CD4-positive, alpha-beta memory T cell (primary cell): ENCODE results near the gene EGFLAM. TPM values are rescaled to one million over a fixed set of nuclear protein-coding genes. Genes with fewer than 3 reads are reported as not detected.

ENCODE experiments used
- CTCF ChIA-PET: fragments of 350-600 bp; sonication (Branson Sonifier 250); formaldehyde crosslinking; loops from one replicate; lab custom pipeline; 2021; ENCODE audit warnings: inconsistent platforms; ENCODE audit not compliant: partially characterized antibody; lab: Charles Lee
- POLR2A ChIA-PET: fragments of 350-600 bp; sonication (Branson Sonifier 250); formaldehyde crosslinking; loops from one replicate; lab custom pipeline; 2021; ENCODE audit not compliant: partially characterized antibody; lab: Charles Lee
- DNase-seq, 5 donors: peaks; one replicate each; pipeline versions ENCODE4 v3.0.0 to v3.0.0-alpha.2; 2020 to 2022; ENCODE audit warnings: mixed read lengths in 1 of 5
- H3K27ac ChIP-seq: one replicate; pipeline ENCODE4 v1.7.0; 2013; ENCODE audit warnings: low read depth, low read length
- H3K27me3 ChIP-seq: 2 replicates; pipeline ENCODE4 v1.7.0; 2013; ENCODE audit warnings: mild to moderate bottlenecking, low read length, moderate library complexity; ENCODE audit not compliant: insufficient read depth
- H3K36me3 ChIP-seq: 2 replicates; pipeline ENCODE4 v1.7.0; 2013; ENCODE audit warnings: mild to moderate bottlenecking, low read length, moderate library complexity; ENCODE audit not compliant: insufficient read depth
- H3K4me1 ChIP-seq: 2 replicates; pipeline ENCODE4 v1.7.0; 2013; ENCODE audit warnings: mild to moderate bottlenecking, low read length, moderate library complexity; ENCODE audit not compliant: insufficient read depth
- H3K4me3 ChIP-seq, 2 donors: one replicate each; pipeline ENCODE4 v1.7.0; 2013; ENCODE audit warnings: low read length in 2 of 2, mild to moderate bottlenecking in 1 of 2
- H3K9me3 ChIP-seq, 2 donors: one replicate each; pipeline ENCODE4 v1.7.0; 2013; ENCODE audit warnings: low read length in 2 of 2, control low read depth in 1 of 2; ENCODE audit not compliant: control insufficient read depth in 1 of 2
- H3K27ac Mint-ChIP-seq, 7 donors: one replicate each; pipeline ENCODE4 v1.8.0; 2020 to 2021; ENCODE audit warnings: mixed read lengths in 7 of 7, mild to moderate bottlenecking in 6 of 7, inconsistent platforms in 3 of 7, moderate library complexity in 3 of 7
- H3K27me3 Mint-ChIP-seq, 2 donors: one replicate each; pipeline ENCODE4 v1.8.0; 2020 to 2021; ENCODE audit warnings: mixed read lengths in 2 of 2
- H3K36me3 Mint-ChIP-seq, 2 donors: one replicate each; pipeline ENCODE4 v1.8.0; 2020 to 2021; ENCODE audit warnings: mixed read lengths in 2 of 2, inconsistent platforms in 1 of 2, mild to moderate bottlenecking in 1 of 2
- H3K4me1 Mint-ChIP-seq, 4 donors: one replicate each; pipeline ENCODE4 v1.8.0; 2020 to 2021; ENCODE audit warnings: mixed read lengths in 4 of 4, mild to moderate bottlenecking in 1 of 4
- H3K4me3 Mint-ChIP-seq, 8 donors: one replicate each; pipeline ENCODE4 v1.8.0; 2020 to 2021; ENCODE audit warnings: mixed read lengths in 8 of 8, mild to moderate bottlenecking in 7 of 8, moderate library complexity in 6 of 8, inconsistent platforms in 3 of 8
- H3K9me3 Mint-ChIP-seq, 8 donors: one replicate each; pipeline ENCODE4 v1.8.0; 2020 to 2021; ENCODE audit warnings: mixed read lengths in 8 of 8, mild to moderate bottlenecking in 5 of 8, inconsistent platforms in 3 of 8, moderate library complexity in 1 of 8
- intact Hi-C: fragments of 100-400 bp; cut with micrococcal nuclease; formaldehyde crosslinking; loops from one replicate; pipeline ENCODE4 v1.15.1; 2023
- polyA plus RNA-seq, 2 donors: library from polyadenylated mRNA; unstranded; fragments of 300-500 nt; fragmentation: Illumina TruSeq; gene quantifications; one replicate each; pipeline ENCODE4 v1.2.3, GENCODE V29; 2021
- total RNA-seq, 2 experiments: library from RNA; stranded (reverse); gene quantifications; one replicate each; pipeline ENCODE4 v1.2.3, GENCODE V29; 2021

Gene EGFLAM
- total and polyA plus RNA-seq, 4 experiments from 2014 or later = not detected

GRCh38 chr5:38506302-38506701 lies 247.9 kb downstream of the EGFLAM start:
- Histone ChIP-seq H3K9me3 (no peaks in the 10 kb centered on the region), H3K27ac (no peak overlapping the region), H3K27me3 (no peaks in the 10 kb centered on the region), H3K4me3 (no peak overlapping the region), H3K4me1 (no peaks in the 10 kb centered on the region), H3K36me3 (no peaks in the 10 kb centered on the region)
- DNase-seq = no peak
- CTCF ChIA-PET = interaction anchor here (1.8 kb wide), 1 partner anchor 65 kb away, joined by 6 read pairs; no protein-coding TSS in a partner anchor
- Mint-ChIP-seq H3K9me3 (peaks cover 0 to 2% (median 0%) of the 10 kb centered on the region in 8 donors), H3K4me3 (no peak overlapping the region), H3K27me3 (peaks cover 7 to 8% of the 10 kb centered on the region in 2 donors), H3K36me3 (no peaks in the 10 kb centered on the region), H3K27ac (no peak overlapping the region), H3K4me1 (no peaks in the 10 kb centered on the region)
- intact Hi-C loops = no loop called here
- POLR2A ChIA-PET = no interaction called here

GRCh38 chr5:38509185-38509584 lies 250.8 kb downstream of the EGFLAM start:
- ChIA-PET POLR2A (no interaction called here), CTCF (no interaction called here)
- H3K27ac Mint-ChIP-seq = no peak overlapping the region
- Histone ChIP-seq H3K4me3 (no peak overlapping the region), H3K36me3 (no peaks in the 10 kb centered on the region), H3K4me1 (no peaks in the 10 kb centered on the region), H3K27me3 (no peaks in the 10 kb centered on the region), H3K9me3 (no peaks in the 10 kb centered on the region), H3K27ac (no peak overlapping the region)
- peaks cover 0 to 2% (median 0%) of the 10 kb centered on the region in 8 donors for H3K9me3 Mint-ChIP-seq
- H3K4me1 Mint-ChIP-seq = no peaks in the 10 kb centered on the region
- intact Hi-C loops = no loop called here
- no peak for DNase-seq
- H3K36me3 Mint-ChIP-seq = no peaks in the 10 kb centered on the region
- no peak overlapping the region for H3K4me3 Mint-ChIP-seq
- peaks cover 7 to 9% of the 10 kb centered on the region in 2 donors for H3K27me3 Mint-ChIP-seq
